GDM1 (cell line): ENCODE measurements around the gene FAAH.

Source experiments
- DNase-seq: peaks from one replicate; lab custom pipeline; 2025; lab: John Stamatoyannopoulos, UW

The FAAH gene

DNA sequence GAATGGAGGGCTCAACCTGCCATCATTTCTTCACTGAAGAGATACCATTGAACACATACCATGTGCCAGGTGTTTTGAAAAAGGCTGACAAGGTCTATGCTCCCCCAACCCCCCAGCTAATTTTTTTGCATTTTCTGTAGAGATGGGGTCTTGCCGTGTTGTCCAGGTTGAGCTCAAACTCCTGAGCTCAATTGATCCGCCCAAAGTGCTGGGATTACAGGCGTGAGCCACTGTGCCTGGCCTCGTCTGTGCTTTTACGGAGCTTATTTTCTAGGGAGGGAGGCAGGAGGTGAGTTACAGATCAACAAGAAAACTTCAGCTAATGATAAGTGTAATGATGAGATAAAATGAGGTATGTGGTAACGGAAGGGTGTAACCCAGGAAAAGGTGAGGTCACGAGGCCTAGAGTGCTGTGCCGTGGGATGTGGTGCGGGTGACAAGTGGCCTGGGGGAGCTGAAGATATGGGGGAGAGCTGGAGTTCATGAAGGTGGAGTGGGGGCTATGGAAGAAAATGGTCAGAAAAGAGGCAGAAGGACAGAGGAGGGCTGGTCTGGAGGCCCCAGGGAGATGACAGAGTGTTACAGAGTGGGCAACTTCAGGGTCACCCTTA lies 28.2 kb downstream of the FAAH start:
- DNase-seq, result no peak

DNA sequence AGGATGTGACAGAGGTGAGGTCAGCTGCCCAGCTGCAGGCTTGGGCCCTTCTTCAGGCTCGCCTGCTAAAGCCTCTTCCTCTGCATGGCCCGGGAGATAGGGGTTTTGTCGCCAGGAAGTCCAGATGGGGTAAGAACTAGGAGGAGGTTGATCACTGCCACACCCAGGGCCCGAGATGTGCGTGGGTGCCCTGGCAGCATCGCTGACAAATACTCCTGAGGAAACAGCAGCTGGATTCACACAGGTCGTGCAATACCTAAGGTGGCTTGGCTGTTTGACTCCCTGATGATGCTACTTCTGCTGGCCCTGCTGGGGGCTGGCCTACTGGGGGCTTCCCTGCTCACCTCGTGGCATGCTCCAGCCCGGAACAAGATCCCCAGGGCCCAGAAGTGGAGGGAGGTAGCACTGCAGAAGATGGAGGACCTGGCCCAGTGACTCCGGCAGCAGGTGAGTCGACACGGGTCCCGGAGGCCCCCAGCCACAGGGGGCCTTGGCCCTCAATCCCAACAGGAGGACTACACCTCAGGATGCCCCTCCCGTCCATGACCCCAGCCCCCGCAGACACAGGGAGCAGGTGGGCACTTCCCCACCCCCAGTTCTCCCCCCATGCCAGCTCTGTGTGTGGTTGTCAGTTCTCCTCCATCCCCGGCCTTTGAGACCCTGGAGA lies 29.6 kb downstream of the FAAH start:
- no peak for DNase-seq

DNA sequence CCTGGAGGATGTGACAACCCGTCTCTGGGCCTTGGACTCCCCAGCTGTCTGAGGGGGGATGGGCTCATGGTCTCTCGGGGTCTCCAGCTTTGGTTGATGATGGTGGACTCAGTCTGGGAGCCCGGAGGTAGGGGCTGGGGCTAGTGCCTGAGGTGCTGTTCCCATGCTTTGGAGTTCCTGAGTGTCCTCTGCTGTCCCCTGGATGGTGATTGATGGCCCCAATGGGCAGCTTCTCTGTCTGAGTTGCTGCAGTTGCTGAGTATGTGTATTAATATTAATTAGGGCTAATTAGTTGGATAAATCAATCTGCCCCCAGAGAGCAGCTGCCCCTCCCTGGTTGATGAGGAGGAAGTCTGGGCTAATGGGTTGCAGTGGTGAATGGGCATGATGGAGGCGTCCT lies 30.6 kb downstream of the FAAH start:
- DNase-seq, result no peak

DNA sequence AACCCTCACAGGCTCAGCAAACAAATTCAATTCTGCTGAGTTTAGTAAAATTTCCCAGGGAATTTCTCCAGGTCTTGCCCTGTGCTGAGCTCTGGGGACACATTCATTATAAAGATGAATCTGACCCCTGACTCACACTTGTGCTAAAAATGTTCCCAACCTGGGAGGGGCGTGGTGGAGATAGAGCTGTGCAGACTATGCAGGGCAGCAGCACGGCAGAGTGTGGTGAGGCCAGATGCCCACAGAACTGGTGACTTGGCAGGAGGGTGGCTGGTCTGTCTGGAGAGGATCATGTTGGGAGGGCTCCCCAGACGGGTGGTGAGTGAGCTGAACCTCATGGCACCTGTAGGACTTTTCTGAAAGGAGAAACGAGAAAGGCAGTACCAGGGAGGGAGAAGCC lies 31.6 kb downstream of the FAAH start:
- DNase-seq, result no peak

DNA sequence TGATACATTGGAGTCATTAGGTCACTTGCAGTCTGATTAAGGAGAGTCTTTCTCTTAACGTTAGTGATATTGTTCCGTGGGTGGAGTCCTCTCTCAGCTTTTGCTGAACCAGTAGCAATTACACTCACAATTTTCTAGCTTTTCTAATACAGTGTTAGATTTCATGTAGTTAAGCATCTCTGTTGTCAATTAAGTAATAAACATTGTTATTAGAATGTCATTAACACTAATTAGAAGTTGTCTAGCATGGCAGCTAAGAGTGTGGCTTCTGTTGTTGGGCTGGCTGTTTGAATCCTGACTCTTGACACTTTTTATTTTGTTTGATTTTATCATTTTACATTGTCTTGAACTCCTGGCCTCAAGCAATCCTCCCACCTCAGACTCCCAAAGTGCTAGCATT lies 33.4 kb downstream of the FAAH start:
- DNase-seq, result no peak

DNA sequence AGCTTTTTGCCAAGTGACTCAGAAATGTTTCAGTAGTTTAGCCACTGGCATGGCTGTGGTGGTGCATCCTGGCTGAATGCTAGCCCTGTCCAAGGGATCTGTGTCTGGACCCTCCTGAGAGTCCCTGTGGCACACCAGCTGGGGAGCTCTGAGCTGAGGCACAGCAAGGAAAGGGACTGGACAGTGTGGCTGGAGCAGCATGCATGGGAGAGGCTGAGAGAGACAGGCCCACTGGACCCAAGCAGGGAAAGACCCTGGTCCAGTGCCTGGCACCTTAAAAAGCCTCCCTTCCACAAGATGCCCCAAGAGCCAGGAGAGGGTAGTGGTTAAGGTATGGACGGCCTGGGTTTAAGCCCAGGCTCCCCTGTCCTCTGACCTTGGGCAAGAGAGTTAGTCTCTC lies 35.3 kb downstream of the FAAH start:
- DNase-seq, result no peak

DNA sequence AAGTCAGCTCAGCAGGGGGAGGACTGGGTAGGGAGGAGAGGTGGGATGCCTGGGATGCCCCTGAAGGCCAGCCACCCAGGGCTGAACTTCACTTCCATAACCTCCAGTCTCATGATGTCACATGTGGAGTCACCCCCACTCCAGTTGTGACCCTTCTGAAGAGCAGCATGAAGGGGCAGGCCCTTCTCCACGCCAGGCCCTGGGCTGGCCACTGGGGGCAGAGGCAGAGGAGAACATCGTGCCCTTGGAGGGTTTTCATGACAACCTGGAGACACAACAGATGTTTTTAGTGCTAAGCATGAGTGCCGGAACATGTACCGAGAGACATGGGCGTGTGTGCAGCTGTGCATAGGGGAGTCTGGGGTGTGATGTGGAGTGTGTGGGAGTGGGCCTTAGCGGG lies 37.6 kb downstream of the FAAH start:
- no peak for DNase-seq

DNA sequence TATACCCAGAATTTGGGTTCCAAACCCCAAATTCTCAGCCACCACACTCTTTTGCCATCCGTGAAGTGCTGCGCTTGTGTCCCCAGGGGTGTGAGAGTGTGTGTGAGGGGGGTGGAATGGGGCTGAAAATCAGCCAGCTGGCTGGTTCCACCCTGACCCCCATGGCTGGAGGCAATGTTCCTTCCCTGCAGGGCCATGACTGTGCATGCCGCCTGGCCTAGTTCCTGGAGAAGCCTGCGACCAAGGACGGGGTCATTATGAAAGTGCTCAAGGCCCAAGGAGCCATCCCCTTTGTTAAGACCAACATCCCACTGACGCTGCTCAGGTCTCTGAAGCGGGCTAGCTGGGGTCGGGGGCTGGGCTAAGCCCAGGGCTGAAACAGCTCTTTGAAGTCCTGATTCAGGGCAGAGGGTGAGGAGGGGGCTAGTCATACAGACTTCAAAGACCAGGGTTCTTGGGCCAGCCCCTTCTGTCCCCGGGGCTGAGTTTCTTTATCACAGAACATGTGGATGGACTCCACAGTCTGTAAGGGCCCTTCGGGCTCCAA lies 38.7 kb downstream of the FAAH start:
- no peak for DNase-seq

DNA sequence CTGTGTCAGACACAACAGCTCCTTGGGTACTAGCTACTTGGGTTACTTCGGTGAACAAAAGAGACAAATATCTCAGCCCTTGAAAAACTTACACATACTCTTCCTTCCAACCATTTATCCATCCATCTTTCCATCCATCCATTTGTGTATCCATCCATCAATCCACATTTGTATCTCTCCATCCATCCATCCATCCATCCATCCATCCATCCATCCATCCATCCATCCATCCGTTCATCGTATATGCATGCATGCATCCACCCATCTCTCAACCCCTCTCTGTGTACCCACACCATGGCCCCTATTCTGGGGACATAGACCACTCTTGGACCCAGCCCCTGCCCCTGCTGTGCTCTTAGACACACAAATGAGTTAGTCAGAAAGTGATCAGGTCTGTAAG lies 40.2 kb downstream of the FAAH start:
- DNase-seq, result no peak

DNA sequence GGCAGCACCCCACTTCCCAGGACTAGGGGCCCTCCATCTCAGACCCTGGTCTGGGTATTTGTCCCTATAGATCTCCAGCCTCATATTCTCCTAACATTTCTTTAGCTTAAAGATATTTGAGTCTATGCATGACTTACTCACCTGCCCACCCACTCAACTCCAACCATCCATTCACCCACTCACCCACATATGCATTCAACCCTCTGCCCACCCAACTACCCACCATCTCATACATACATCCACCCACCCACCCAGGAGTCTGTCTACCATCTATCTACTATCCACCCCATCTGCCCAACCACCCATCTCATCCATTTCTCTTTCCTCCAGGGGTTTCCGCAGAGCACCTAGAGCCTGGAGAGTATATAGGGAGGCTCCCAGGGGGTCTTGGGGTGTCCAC lies 42.7 kb downstream of the FAAH start:
- no peak for DNase-seq

DNA sequence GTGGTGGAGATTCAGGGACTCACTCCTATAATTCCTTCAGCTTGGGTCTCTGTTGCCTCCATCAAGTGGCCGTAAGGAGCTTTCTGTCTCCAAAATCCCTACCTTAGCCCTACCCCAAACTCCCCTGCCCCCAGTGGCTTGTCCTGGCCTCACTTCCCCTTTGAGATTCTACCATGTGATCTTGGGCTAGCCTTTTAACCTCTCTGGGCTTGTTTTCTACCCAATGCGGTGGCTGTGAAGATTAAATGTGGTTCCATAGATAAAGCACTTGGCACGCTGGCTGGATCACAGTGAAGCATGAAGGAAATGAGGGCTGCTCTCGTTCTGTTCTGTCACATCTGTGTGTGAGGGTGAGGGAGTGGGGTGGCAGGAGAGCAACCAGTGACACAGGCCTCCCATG lies 43.6 kb downstream of the FAAH start:
- peak; percentile 8 for DNase-seq

DNA sequence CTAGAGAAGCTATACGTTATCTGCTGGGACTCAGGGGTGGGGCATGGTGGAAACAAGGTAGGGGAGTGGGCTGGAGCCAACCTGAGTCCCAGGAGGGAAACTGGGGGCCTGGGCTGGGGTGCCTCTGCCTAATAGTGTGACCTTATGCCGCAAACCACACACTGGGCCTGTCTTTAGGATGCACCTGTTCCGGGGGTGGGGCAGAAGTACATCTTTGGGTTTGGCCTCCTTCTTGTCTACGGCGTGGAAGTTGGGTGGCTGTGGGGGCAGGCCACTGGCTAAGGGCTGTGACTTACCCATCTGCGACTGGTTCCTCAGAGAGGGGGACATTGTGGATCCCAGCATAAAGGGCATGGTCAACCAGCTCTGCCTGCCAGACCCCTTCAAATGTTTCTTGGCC lies 44.2 kb downstream of the FAAH start:
- DNase-seq, result no peak

DNA sequence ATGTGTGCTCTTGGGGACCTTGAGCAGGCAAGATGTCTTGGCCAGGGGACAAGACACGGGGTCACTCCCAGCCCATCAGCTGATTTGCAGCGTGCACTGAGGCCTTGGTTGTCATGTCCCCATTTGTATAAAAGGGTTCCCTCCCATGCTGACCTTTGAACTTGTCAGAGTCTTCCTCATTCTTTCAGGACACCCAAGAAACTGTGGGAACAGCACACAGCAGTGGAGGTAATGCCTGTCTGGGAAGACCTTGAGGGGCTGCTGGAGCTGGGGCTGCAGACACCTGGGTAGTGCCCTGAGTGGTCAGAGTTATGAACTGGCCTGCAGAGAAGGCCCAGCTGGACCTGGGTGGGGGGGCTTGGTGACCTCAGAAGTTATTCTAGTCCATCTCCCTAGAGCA lies 46.4 kb downstream of the FAAH start:
- no peak for DNase-seq

DNA sequence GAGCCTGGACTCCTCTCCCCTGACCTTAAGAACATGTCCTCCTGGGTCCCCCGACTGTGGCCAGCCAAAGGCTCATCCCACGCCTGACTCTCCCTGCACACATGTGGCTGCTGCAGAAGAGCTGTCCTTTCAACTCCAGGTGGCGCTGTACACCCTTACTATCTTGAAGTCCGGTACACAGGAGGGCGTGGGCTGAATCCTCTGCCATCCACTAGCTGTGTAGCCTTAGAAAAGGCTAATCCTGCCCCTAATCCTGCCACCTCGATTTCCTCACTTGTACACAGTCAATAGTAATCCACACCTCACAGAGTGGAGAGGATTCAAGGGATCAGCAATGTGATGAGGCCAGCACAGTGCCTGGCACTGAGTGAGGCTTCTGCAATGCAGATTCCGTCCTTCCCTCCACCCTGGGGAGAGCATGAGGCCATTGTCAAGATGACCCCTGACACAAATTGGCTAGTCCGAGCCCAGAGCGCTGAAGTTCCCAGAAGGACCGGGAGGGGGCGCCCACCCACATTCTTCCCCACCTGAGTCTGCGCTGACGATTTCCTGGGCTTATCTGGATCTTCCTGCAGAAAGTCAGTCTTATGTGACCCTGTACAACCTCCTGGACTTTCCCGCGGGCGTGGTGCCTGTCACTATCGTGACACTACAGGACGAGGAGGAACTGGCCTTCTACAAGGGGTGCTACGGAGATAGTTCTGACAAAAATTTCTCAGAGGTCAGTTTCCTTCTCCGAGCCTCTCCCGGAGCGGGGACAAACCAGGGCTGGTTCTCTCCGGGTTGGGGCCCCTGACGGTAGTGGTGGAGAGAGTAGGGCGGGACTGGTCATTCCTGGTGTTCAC lies 48.4 kb downstream of the FAAH start:
- DNase-seq, result peak; percentile 74

DNA sequence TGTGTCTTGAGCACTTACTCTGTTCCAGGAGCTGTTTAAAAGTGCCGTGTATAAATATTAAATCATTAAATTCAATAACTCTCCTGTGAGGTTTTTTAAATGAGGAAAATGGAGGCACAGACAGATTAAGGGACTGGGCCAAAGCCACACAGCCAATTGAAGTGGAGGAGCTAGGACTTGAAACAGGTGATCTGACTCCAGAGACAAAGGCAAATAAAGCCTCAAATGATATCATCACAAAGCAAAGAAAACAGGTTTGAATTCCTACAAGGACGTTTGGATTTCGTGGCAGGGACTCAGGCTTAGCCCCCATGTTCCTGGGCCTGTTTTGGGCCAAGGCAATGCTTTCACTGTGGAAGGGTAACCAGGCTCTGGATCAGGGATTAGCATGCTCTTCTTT lies 50.3 kb downstream of the FAAH start:
- no peak for DNase-seq

DNA sequence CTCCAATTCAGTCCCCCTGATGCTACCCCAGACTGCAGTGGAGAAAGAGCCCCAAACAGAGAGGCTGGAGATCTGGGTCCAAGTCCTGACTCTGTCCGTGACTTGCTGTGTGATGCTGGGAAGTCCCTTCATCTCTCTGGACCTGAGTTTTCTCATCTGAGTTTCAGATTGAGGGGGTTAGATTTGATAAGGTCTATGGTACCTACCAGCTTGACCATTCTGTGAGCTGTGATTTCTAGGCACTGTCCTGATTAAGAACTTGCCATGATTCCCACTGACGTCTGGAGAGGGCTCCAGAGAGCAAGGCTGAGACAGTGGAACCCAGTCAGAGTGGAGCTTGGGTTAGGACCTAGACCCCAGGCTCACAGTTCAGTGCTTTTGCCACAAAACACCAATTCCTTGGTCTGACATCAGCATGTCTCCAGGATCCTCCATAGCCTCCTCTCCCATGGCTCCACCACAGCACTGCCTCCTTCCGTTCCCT lies 51.7 kb downstream of the FAAH start:
- no peak for DNase-seq

DNA sequence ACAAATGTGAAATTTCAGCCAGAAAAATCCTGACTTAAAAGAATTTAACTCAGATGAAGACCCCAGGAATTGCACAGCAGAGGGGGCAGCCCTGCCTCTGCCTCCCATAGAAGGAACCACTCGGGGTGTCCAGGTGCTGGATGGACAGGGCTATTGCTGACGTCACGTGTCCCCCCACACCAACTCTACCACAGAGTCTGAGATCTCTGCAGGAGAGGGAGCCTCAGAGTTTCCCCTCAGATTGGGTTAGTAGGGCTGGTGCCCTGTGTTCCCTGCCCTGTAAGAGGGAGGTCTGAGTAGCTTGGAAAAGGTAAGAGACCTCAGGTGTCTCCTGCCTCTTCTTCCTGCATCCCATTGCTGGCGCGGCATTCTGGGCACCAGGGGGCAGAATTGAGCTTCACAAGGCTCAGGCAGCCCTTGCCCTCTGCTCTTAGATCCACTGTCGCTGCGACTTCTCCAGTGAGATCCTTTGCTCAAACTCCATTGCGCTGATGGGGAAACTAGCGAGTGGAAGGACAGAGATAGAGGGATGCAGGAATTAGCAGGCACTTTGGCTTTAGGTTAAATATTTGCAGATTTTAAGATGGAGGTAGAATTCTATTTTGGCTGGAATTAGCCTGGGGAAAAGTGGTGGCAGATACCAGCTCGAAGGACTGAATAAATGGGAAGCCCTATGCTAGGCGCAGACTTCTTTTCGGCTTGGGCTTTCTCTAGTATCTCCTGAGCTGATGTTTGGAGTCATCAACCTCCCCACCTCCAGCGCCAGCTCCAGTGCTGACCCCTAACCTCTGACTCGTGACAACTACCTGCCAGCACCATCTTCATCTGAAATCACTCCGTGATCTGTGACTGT lies 52.8 kb downstream of the FAAH start:
- DNase-seq, result peak; percentile 18

DNA sequence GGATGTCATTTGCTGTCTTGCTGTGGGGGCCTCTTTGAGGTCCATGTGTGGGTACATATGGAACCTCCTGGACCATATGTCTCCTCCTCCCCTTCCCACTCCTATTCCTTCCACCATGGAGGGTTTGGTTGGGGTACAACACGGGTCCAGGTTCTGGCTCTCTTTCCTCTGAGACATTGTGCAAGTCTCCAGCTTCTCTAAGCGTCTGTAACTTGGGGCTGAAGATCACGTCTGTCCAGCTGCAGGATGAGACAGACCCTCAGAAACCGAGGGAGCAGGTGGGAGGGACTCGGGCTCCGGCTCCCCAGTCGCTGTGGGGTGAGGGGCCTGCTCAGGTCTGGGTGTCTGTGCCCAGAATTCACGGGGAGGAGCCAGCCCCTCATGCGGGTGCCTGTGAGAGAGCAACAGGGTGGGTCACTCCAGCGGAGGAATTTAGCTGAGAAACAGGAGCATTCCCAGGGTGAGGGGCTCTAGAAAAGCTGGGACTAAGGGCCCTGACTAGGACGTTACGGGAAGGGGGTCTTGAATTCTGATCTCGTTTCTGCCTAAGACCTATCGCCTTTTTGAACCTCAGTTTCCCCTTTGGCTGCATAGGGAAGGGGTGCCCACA lies 53.5 kb downstream of the FAAH start:
- no peak for DNase-seq

DNA sequence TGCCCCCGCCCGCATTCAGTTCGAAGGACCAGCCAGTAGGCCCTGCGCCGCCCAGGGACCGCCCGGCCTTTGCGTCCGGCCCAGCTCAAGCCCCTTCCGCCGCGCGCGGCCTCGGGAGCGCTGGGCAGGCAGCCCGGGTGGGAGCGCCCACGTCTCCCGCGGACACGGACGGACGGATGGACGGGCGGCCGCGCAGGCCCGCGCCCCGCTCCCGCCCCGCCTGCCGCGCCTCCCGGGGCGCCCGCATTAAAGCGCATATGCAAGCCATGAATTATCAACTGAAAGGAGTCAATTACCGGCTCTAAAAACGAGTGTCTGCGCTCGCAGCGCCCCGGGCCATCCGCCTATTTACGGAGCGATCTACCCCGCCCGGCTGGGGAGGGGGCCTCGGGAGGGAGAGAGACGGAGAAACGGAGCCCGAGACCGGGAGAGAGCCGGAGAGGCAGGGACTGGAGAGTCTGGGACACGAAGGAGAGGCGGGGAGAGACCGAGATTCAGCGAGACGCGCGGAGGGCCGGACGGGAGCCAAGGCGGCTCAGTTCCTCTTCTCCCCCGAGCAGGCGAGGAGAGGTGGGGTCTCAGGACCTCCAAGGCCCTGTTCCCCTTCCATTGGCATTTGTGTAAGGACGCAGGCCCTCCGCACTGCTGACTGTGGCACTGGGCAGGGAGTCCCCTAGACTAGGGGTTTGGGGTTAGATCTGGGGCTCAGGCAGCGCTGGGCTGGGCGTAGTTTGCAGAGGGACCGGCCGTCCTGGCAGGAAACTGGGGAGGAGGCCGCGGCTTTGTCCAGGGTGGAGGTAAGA lies 54.2 kb downstream of the FAAH start:
- DNase-seq, result no peak
